ENCODE measurements around the gene EMILIN2. TPM values are rescaled to one million over a fixed set of nuclear protein-coding genes. Genes with fewer than 3 reads are reported as not detected.
A peak's percentile ranks its signal among the peaks of the same experiment; 100 is the strongest.
"Not testable (repeated sequence)": the region's sequence is repeated elsewhere in the genome, so short reads cannot be mapped to it uniquely, and the experiment has no call there.

The EMILIN2 gene
- total and polyA plus RNA-seq, 10 donors: 7.5 to 47.7 (median 21.3) TPM

- peak overlapping the region; percentile 48 to 78 (median 64) for H3K4me3 ChIP-seq
Measured at GRCh38 chr18:2848247-2849246, 1.7 kb downstream of the EMILIN2 start.

GRCh38 chr18:2850816-2851215 is 4.0 kb downstream of the EMILIN2 start:
- TF ChIP-seq POLR2AphosphoS5 (IDR thresholded peaks at IDR 0.05) (no peak), POLR2A (IDR thresholded peaks at IDR 0.05) (no peak), CTCF (IDR thresholded peaks at IDR 0.05 in 8 of 11, conservative IDR thresholded peaks at IDR 0.05 in 3 of 11) (no peak)
- peaks cover 0 to 69% (median 31%) of the 10 kb centered on the region in 7 donors for H3K27me3 ChIP-seq (replicated peaks in 1 of 7)
- intact Hi-C loops (cut with DNase I; ENCODE audit: low total_unique reads): no loop called here
- no peak overlapping the region for H3K27ac ChIP-seq
- no peak overlapping the region for H3K4me3 ChIP-seq
- H3K36me3 ChIP-seq: peaks cover 0 to 34% (median 0%) of the 10 kb centered on the region in 6 donors
- no peak for DNase-seq
- WGBS, 5 donors: 88 to 99% (median 98%) methylated on average over 2 of the region's 2 CpGs
- H3K4me1 ChIP-seq: peaks cover 21 to 50% (median 30%) of the 10 kb centered on the region in 6 donors
- H3K9me3 ChIP-seq: no peaks in the 10 kb centered on the region

More at GRCh38 chr18:2848247-2849246, 1.7 kb downstream of the EMILIN2 start:
- intact Hi-C loops (cut with DNase I; ENCODE audit: low total_unique reads): no loop called here
- DNase-seq: no peak
- 19 to 32% (median 28%) methylated on average over 17 of the region's 17 CpGs for WGBS, 5 donors
- H3K4me1 ChIP-seq: peaks cover 21 to 52% (median 34%) of the 10 kb centered on the region in 6 donors
- peak overlapping the region in 4 of 8 donors; percentile 76 to 87 (median 82) for H3K27ac ChIP-seq
- H3K36me3 ChIP-seq: peaks cover 0 to 16% (median 0%) of the 10 kb centered on the region in 6 donors
- peaks cover 0 to 72% (median 31%) of the 10 kb centered on the region in 7 donors for H3K27me3 ChIP-seq (replicated peaks in 1 of 7)
- H3K9me3 ChIP-seq: no peaks in the 10 kb centered on the region
- TF ChIP-seq POLR2A (IDR thresholded peaks at IDR 0.05) (no peak), CTCF (IDR thresholded peaks at IDR 0.05 in 8 of 11, conservative IDR thresholded peaks at IDR 0.05 in 3 of 11) (no peak), POLR2AphosphoS5 (IDR thresholded peaks at IDR 0.05) (no peak)

- H3K27me3 ChIP-seq (replicated peaks in 1 of 7): peaks cover 0 to 59% (median 31%) of the 10 kb centered on the region in 7 donors
- 89 to 95% (median 95%) methylated on average over 8 of the region's 8 CpGs for WGBS, 5 donors
- TF ChIP-seq POLR2AphosphoS5 (IDR thresholded peaks at IDR 0.05): no peak
- TF ChIP-seq POLR2A (IDR thresholded peaks at IDR 0.05): no peak
- no peak for TF ChIP-seq CTCF (IDR thresholded peaks at IDR 0.05 in 8 of 11, conservative IDR thresholded peaks at IDR 0.05 in 3 of 11)
- no peak for DNase-seq
- no peaks in the 10 kb centered on the region for H3K9me3 ChIP-seq
- H3K36me3 ChIP-seq: peaks cover 0 to 35% (median 0%) of the 10 kb centered on the region in 6 donors
- H3K4me3 ChIP-seq: no peak overlapping the region
- intact Hi-C loops (cut with DNase I; ENCODE audit: low total_unique reads): no loop called here
- no peak overlapping the region for H3K27ac ChIP-seq
- H3K4me1 ChIP-seq: peaks cover 14 to 50% (median 26%) of the 10 kb centered on the region in 6 donors
Measured at GRCh38 chr18:2851771-2852170, 5.0 kb downstream of the EMILIN2 start.

GRCh38 chr18:2852460-2852859 is 5.7 kb downstream of the EMILIN2 start:
- H3K4me1 ChIP-seq: peaks cover 12 to 51% (median 28%) of the 10 kb centered on the region in 6 donors
- H3K4me3 ChIP-seq; intact Hi-C loops (cut with DNase I; ENCODE audit: low total_unique reads); H3K27ac ChIP-seq; H3K9me3 ChIP-seq; DNase-seq: not testable (repeated sequence)
- peaks cover 0 to 52% (median 26%) of the 10 kb centered on the region in 7 donors for H3K27me3 ChIP-seq (replicated peaks in 1 of 7)
- peaks cover 0 to 35% (median 0%) of the 10 kb centered on the region in 6 donors for H3K36me3 ChIP-seq
- WGBS, 5 donors: 92 to 93% (median 93%) methylated on average over 12 of the region's 12 CpGs

All from spleen (tissue), 11 donors.